GM19455 (cell line): ENCODE data around the gene ADAM19.

ENCODE experiments used
- ATAC-seq: cut with Tn5 transposase; IDR thresholded peaks from one replicate; pipeline ENCODE4 v1.9.1; 2021; ENCODE audit not compliant: unreplicated experiment

The ADAM19 gene

GRCh38 chr5:157594675-157595459, 19.3 kb upstream of the ADAM19 start:
- no peak for ATAC-seq

GRCh38 chr5:157594257-157594656, 18.7 kb upstream of the ADAM19 start:
- no peak for ATAC-seq

- no peak for ATAC-seq
Observed at GRCh38 chr5:157593052-157593757, 17.6 kb upstream of the ADAM19 start.

GRCh38 chr5:157592594-157592993, 17.0 kb upstream of the ADAM19 start:
- no peak for ATAC-seq

- ATAC-seq: no peak
Observed at GRCh38 chr5:157590478-157590877, 14.9 kb upstream of the ADAM19 start.

- ATAC-seq: no peak
Observed at GRCh38 chr5:157584628-157585027, 9.1 kb upstream of the ADAM19 start.

GRCh38 chr5:157582731-157583620, 7.4 kb upstream of the ADAM19 start:
- ATAC-seq: peak; percentile 62

- no peak for ATAC-seq
Observed at GRCh38 chr5:157581901-157582300, 6.3 kb upstream of the ADAM19 start.

GRCh38 chr5:157578079-157578780, 2.7 kb upstream of the ADAM19 start:
- ATAC-seq: no peak

GRCh38 chr5:157576678-157577077, 1.1 kb upstream of the ADAM19 start:
- no peak for ATAC-seq

- ATAC-seq: no peak
Observed at GRCh38 chr5:157574456-157575380, 857 bp downstream of the ADAM19 start.

- peak; percentile 90 for ATAC-seq
Observed at GRCh38 chr5:157571357-157571827, 4.2 kb downstream of the ADAM19 start.

- ATAC-seq: no peak
Observed at GRCh38 chr5:157570531-157571200, 4.9 kb downstream of the ADAM19 start.

- ATAC-seq: no peak
Observed at GRCh38 chr5:157568720-157569119, 6.9 kb downstream of the ADAM19 start.

GRCh38 chr5:157568222-157568621, 7.4 kb downstream of the ADAM19 start:
- ATAC-seq: no peak

GRCh38 chr5:157566902-157567489, 8.6 kb downstream of the ADAM19 start:
- no peak for ATAC-seq

- no peak for ATAC-seq
Observed at GRCh38 chr5:157563929-157564716, 11.5 kb downstream of the ADAM19 start.

GRCh38 chr5:157563373-157563928, 12.1 kb downstream of the ADAM19 start:
- ATAC-seq: no peak
